BE2C (cell line): Measurements from ENCODE around the gene CIDEC.
"Not testable (repeated sequence)": the region's sequence is repeated elsewhere in the genome, so short reads cannot be mapped to it uniquely, and the experiment has no call there.

Source experiments
- DNase-seq: peaks from one replicate; pipeline ENCODE4 v3.0.0-alpha.2; 2020
- H3K27me3 ChIP-seq: fragments of 250-450 bp; sonication (Bioruptor Pico); 2 replicates; pipeline ENCODE4 v1.5.1; 2020; ENCODE audit warnings: mild to moderate bottlenecking
- H3K36me3 ChIP-seq: fragments of 250-450 bp; sonication (Bioruptor Pico); 2 replicates; pipeline ENCODE4 v1.5.1; 2020; ENCODE audit warnings: mild to moderate bottlenecking
- H3K4me1 ChIP-seq: fragments of 250-450 bp; sonication (Bioruptor Pico); 2 replicates; pipeline ENCODE4 v1.5.1; 2020
- H3K4me3 ChIP-seq: 2 replicates; pipeline ENCODE4 v1.5.1; 2011; ENCODE audit warnings: low read depth, low read length
- H3K9me3 ChIP-seq: fragments of 250-450 bp; sonication (Bioruptor Pico); 2 replicates; pipeline ENCODE4 v1.5.1; 2020
- TF ChIP-seq, protein P1 (sequence below): IDR thresholded peaks from 2 replicates; pipeline ENCODE4 v1.5.1; 2012; ENCODE audit warnings: mild to moderate bottlenecking, low read depth, low read length

The CIDEC gene

DNA sequence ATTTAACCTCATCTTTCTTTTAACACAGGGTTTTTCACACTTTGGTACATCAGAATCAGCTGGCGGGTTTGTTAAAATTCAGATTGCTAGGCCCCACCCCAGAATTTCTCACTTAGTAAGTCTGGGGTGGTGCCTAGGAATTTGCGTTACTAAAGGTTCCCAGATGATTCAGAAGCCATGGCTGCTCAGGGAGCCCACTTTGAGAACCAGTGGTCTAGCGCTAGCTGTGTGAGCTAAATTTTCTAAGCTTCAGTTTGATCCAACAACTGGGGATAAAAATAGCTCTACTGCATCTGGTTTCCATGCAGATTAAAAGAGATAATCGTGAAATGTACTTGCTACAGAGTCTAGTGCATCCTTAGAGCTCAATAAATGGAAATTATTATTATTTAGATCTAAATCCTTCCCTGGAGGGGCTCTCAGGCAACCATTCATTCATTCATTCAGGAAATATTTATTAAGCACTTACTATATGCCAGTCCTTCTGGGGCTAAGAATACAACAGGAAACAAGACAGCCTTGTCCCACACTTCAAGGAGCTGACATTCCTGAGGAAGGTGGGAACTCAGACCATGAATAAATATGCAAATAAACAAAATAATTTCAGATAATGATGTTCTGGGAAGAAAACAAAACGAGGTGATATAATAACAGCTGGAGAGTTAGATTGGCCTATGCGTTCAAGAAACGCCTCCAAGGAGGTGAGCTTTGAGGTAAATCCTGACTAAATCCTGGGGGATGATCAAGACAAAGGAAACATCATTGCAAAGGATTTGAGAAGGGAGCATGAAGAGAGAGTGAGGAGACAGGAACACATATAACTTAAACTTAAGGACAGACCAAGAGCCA, 3.9 kb upstream of the CIDEC start:
- DNase-seq = no peak

DNA sequence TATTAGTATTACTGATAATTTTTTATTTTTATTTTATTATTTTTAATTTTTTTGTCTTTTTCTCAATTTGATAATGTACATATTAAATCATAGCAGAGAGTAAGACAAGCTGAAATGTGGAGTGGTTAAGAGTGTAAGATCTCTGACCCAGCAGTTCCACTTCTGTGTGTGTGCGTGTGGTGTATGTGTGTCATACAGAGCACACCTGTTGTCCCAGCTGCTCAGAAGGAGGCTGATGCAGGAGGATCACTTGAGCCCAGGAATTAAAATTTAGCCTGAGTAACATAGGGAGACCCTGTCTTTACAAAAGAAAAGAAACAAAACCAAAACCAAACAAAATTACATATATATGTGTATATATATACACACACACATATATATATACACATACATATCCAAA, 1.4 kb upstream of the CIDEC start:
- TF ChIP-seq, protein P1, sequence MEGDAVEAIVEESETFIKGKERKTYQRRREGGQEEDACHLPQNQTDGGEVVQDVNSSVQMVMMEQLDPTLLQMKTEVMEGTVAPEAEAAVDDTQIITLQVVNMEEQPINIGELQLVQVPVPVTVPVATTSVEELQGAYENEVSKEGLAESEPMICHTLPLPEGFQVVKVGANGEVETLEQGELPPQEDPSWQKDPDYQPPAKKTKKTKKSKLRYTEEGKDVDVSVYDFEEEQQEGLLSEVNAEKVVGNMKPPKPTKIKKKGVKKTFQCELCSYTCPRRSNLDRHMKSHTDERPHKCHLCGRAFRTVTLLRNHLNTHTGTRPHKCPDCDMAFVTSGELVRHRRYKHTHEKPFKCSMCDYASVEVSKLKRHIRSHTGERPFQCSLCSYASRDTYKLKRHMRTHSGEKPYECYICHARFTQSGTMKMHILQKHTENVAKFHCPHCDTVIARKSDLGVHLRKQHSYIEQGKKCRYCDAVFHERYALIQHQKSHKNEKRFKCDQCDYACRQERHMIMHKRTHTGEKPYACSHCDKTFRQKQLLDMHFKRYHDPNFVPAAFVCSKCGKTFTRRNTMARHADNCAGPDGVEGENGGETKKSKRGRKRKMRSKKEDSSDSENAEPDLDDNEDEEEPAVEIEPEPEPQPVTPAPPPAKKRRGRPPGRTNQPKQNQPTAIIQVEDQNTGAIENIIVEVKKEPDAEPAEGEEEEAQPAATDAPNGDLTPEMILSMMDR = no peak
- H3K4me1 ChIP-seq = no peaks in the 10 kb centered on the region
- H3K27me3 ChIP-seq = no peaks in the 10 kb centered on the region
- no peaks in the 10 kb centered on the region for H3K36me3 ChIP-seq
- DNase-seq = no peak
- no peaks in the 10 kb centered on the region for H3K9me3 ChIP-seq
- H3K4me3 ChIP-seq = no peak overlapping the region

More for the DNA sequence above, 3.9 kb upstream of the CIDEC start:
- no peaks in the 10 kb centered on the region for H3K9me3 ChIP-seq
- no peaks in the 10 kb centered on the region for H3K27me3 ChIP-seq
- no peaks in the 10 kb centered on the region for H3K36me3 ChIP-seq
- H3K4me1 ChIP-seq = no peaks in the 10 kb centered on the region
- no peak overlapping the region for H3K4me3 ChIP-seq
- TF ChIP-seq, protein P1 = no peak

DNA sequence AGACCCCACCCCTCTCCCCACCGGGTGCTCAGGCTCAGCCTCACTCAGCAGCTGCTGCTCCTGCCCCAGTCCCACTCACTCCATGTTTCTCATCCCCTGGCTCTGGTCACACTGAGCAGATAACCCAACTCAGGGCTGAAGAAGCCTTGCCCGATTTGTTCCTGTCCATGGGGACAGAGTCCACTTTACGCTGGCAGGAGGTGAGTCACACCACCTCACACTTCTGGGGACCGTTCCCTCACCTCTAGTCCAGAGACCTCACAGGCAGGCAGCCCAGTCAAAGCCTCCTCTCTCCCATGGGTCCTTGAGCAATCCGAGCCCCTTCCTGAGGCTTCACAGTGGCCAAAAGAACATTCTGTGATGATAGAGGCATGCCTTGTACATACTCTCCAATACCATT, 1.4 kb downstream of the CIDEC start:
- H3K9me3 ChIP-seq = no peaks in the 10 kb centered on the region
- TF ChIP-seq, protein P1 = no peak
- no peak for DNase-seq
- no peaks in the 10 kb centered on the region for H3K4me1 ChIP-seq
- H3K36me3 ChIP-seq = no peaks in the 10 kb centered on the region
- H3K4me3 ChIP-seq = no peak overlapping the region
- no peaks in the 10 kb centered on the region for H3K27me3 ChIP-seq

DNA sequence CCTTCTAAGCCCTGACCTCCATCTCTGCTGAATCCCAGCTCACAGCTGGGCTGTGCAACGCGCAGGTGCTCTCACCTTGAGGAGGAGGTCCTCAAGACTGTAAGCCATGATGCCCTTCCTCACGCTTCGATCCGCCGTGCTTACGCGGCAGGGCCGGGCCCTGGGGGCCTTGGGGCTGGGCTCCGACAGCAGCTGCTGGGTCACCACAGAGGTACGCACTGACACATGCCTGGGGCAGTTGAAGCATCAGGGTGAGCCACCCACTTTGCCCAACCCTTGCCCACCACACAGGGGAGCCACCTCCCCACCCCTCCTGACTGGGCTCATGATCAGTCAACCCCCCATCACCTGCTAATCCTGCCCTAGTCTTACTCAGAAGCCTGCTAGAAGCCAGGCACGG, 3.1 kb downstream of the CIDEC start:
- Histone ChIP-seq H3K9me3 (no peaks in the 10 kb centered on the region), H3K4me1 (no peaks in the 10 kb centered on the region), H3K4me3 (no peak overlapping the region), H3K36me3 (no peaks in the 10 kb centered on the region), H3K27me3 (no peaks in the 10 kb centered on the region)
- no peak for DNase-seq
- TF ChIP-seq, protein P1 = no peak

DNA sequence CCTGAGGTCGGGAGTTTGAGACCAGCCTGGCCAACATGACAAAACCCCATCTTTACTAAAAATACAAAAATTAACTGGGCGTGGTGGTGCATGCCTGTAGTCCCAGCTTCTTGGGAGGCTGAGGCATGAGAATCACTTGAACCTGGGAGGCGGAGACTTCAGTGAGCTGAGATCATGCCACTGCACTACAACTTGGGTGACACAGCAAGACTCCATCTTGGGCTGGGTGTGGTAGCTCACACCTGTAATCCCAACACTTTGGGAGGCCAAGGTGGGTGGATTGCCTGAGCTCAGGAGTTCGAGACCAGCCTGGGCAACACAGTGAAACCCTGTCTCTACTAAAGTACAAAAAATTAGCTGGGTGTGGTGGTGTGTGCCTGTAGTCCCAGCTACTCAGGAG, 3.8 kb downstream of the CIDEC start:
- not testable (repeated sequence) for DNase-seq, H3K27me3 ChIP-seq, H3K4me3 ChIP-seq, H3K36me3 ChIP-seq, H3K4me1 ChIP-seq, H3K9me3 ChIP-seq

DNA sequence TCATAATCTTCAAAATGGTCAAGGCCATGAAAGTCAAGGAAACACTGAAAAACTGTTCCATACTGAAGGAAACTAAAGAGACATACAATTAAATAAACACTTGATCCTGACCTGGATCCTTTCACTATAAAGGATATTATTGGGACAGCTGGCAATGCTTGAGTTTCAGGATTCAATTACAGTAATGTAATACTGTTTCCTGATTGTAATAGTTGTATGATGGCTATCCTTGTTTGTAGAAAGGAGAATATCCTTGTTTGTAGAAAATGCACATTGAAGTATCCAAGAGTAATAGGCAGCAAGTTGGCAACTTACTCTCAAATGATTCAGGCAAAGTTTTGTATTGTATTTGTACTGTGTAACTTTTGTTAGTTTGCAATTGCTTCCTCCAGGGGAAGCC, 4.6 kb downstream of the CIDEC start:
- Histone ChIP-seq H3K4me1 (no peaks in the 10 kb centered on the region), H3K4me3 (no peak overlapping the region), H3K27me3 (no peaks in the 10 kb centered on the region), H3K36me3 (no peaks in the 10 kb centered on the region), H3K9me3 (no peaks in the 10 kb centered on the region)
- no peak for DNase-seq
- TF ChIP-seq, protein P1 = no peak

DNA sequence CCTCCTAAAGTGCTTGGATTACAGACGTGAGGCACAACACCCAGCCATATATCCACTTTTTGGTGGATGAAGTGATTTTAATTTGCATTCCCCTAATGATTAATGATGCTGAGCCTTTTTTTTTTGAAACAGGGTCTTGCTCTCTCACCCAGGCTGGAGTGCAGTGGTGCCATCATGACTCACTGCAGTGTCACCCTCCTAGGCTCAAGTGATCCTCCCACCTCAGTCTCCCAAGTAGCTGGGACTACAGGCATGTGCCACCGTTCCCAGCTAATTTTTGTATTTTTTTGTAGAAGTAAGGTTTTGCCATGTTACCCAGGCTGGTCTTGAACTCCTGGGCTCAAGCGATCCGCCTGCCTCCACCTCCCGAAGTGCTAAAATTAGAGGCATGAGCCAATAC, 8.0 kb downstream of the CIDEC start:
- H3K4me1 ChIP-seq, H3K36me3 ChIP-seq, H3K9me3 ChIP-seq, H3K27me3 ChIP-seq, H3K4me3 ChIP-seq, DNase-seq: not testable (repeated sequence)
